Activated CD4-positive, alpha-beta T cell treated with anti-CD3 and anti-CD28 coated beads, Interleukin-2, amount 10 ng/mL, durations not matched to agents 24 days and 14 days (primary cell): ENCODE results near the gene C1QBP. TPM values are rescaled to one million over a fixed set of nuclear protein-coding genes. Genes with fewer than 3 reads are reported as not detected.
A peak's percentile ranks its signal among the peaks of the same experiment; 100 is the strongest.

Experiments used
- DNase-seq: peaks from one replicate; pipeline ENCODE4 v3.0.0; 2022
- H3K27ac Mint-ChIP-seq: one replicate; pipeline ENCODE4 v1.8.0; 2022; ENCODE audit warnings: mild to moderate bottlenecking, mixed read lengths
- H3K27me3 Mint-ChIP-seq: one replicate; pipeline ENCODE4 v1.8.0; 2022; ENCODE audit warnings: mixed read lengths
- H3K36me3 Mint-ChIP-seq: one replicate; pipeline ENCODE4 v1.8.0; 2022; ENCODE audit warnings: low read depth, mild to moderate bottlenecking, mixed read lengths
- H3K4me1 Mint-ChIP-seq: one replicate; pipeline ENCODE4 v1.8.0; 2021; ENCODE audit warnings: mixed read lengths
- H3K4me3 Mint-ChIP-seq: one replicate; pipeline ENCODE4 v1.8.0; 2022; ENCODE audit warnings: mild to moderate bottlenecking, moderate library complexity, mixed read lengths
- H3K9me3 Mint-ChIP-seq: one replicate; pipeline ENCODE4 v1.8.0; 2021; ENCODE audit warnings: mixed read lengths
- intact Hi-C: fragments of 100-400 bp; cut with micrococcal nuclease; formaldehyde crosslinking; loops from one replicate; pipeline ENCODE4 v1.15.1; 2023
- total RNA-seq: library from RNA; stranded (reverse); gene quantifications from 2 replicates; pipeline ENCODE4 v1.2.3, GENCODE V29; 2022

The C1QBP gene, protein sequence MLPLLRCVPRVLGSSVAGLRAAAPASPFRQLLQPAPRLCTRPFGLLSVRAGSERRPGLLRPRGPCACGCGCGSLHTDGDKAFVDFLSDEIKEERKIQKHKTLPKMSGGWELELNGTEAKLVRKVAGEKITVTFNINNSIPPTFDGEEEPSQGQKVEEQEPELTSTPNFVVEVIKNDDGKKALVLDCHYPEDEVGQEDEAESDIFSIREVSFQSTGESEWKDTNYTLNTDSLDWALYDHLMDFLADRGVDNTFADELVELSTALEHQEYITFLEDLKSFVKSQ
- total RNA-seq = 451 TPM in 2 replicates

DNA sequence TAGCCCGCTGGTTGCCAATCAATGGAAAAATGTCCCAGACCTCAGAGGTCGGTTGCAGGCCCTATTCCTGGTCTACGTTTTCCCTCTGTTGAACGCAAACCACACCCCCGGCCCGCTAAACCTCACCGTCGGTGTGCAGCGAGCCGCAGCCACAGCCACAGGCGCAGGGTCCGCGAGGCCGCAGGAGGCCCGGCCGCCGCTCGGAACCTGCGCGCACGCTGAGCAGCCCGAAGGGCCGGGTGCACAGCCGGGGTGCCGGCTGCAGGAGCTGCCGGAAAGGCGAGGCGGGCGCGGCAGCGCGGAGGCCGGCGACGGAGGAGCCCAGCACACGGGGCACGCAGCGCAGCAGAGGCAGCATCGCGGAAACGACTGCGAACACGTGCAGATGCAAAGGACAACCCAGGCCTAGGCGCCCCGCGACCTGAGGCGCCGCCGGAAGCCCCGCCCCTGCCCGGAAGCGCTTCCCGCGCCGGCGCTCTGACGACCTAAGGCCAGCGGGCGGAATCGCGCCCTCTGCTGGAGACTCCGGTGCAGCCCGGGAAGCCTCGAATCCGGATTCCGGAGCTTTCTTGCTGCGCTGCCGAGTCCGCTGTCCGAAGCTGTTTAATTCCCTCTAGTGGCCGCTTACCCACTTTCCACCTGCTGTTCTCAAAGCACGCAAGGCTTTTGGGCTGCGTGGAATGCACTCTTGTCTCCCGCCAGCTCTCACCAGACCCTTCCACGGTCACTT lies at the start of gene C1QBP:
TSS of gene C1QBP (minus strand) at position 440 of the 730 bp plus-strand sequence. CDS start at position 358, 82 bp downstream.
- no peaks in the 10 kb centered on the region for H3K27me3 Mint-ChIP-seq
- intact Hi-C loops = loop anchor here (1.0 to 10.0 kb wide), 4 partner anchors 20 to 194 kb away; partner anchors contain the start of genes DHX33, NUP88 and RABEP1
- peak; percentile 98 for DNase-seq
- peaks cover 34% of the 10 kb centered on the region for H3K4me1 Mint-ChIP-seq
- no peaks in the 10 kb centered on the region for H3K9me3 Mint-ChIP-seq
- peak within 1 kb of the TSS; percentile 88 for H3K27ac Mint-ChIP-seq
- peak within 1 kb of the TSS; percentile 94 for H3K4me3 Mint-ChIP-seq
- H3K36me3 Mint-ChIP-seq = peaks cover 45% of the 10 kb centered on the region

DNA sequence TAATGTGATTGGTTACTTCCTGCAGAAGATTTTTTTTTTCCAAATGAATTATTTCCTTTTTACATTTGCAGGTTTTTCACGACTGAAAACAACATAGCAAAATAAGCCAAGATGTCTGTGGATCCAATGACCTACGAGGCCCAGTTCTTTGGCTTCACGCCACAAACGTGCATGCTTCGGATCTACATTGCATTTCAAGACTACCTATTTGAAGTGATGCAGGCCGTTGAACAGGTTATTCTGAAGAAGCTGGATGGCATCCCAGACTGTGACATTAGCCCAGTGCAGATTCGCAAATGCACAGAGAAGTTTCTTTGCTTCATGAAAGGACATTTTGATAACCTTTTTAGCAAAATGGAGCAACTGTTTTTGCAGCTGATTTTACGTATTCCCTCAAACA lies 49.8 kb upstream of the C1QBP start:
- DNase-seq = no peak
- H3K4me3 Mint-ChIP-seq = peak overlapping the region; percentile 98
- peak overlapping the region; percentile 69 for H3K27ac Mint-ChIP-seq
- peaks cover 3% of the 10 kb centered on the region for H3K27me3 Mint-ChIP-seq
- peaks cover 42% of the 10 kb centered on the region for H3K4me1 Mint-ChIP-seq
- intact Hi-C loops = loop anchor here (5.0 kb wide), 3 partner anchors 39 to 1164 kb away; partner anchors contain the start of genes C17orf100, MED31 and RABEP1
- peaks cover 5% of the 10 kb centered on the region for H3K9me3 Mint-ChIP-seq
- peaks cover 53% of the 10 kb centered on the region for H3K36me3 Mint-ChIP-seq

DNA sequence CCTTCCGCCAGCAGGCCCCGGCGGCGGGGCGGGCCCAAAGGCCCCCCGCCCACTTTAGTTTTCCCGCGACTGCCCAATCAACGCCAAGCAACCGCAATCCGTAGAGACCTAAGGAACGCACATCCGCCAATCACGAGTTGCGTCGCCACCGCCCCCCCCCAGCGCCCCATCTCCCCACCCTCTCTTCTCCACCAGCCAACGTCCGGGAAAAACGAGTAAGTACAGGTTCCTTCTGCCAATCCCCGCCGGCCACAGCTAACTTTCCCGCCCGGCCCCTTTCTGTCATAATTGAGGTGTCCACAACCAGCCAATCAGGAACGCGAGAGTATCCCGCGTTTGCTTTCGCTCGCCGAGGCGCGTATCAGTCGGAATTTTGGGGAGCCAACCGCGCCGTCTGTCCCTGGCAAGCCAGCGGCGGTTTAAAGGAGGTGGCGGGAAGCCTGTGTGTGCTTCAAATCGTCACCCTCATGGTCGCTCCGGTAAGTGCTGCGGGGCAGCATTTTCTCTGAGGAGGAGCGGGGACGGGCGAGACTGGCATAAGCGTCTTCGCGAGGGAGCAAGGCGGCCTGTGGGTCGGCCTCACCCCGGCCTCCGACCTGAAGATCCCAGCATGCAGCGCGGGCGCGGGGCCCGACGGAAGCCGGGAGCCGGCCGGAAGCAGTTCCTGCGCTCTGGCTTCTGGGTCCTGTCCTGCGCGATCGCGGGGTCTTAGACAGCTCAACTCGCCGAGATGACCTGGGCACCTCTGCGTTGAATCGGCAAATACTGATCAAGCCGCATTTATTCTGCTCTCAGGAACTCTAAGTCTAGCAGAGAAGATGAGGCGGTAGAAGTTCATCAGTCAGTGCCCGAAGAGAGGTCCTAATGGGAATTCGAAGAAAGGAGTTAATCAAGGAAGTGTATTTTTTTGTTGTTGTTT lies 47.5 kb upstream of the C1QBP start, which contains the start of gene MIS12:
TSS of gene MIS12 (plus strand) at position 361 of the 919 bp plus-strand sequence. CDS start 2,297 bp downstream, outside the sequence.
- H3K36me3 Mint-ChIP-seq = peaks cover 66% of the 10 kb centered on the region
- intact Hi-C loops = loop anchor here (1.0 to 5.0 kb wide), 6 partner anchors 18 to 1166 kb away; partner anchors contain the start of genes C17orf100, DHX33, MED31 and NLRP1

DNA sequence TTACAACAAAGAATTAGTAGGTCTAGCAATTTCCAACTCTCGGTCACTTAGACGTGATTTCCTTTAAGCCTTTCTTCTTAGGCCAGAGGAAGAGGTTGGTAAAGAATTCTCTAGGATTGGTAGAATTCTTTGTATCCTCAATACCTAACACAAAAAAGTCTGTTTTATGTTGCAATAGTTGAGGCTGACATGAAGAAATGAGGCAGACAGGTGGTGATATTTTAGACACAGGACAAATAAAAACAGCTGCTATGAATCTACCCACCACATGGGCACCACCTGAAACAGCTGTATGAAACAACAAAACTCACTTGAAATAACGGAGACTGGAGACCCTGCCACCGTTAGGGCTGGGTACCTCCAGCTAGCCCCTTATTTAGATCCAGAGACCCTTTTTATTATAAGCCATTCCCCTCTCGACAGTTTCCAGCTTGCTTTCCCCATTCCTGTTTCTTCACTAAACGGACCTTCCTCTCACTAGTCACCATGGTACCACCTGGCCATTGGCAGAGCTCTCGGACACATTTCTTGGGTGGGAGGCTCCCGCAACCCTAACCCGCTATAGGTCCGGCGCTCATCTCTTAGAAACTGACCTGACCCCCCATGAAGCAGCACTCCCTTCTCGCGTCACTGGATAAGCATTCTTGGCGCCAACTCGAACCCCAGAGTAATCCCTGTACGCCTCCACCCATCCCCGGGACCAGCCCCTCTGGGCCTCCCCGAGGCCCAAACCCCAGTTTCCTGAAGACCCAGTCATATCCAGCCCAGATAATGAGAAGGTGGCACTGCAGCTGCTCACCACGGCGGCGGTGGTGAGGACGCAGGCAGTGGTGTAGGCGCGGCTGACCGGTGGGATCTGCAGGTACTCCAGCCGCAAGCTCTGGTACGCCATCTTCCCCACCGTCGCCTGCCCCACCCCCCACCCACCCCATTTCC lies 46.6 kb upstream of the C1QBP start, which contains the start of gene DERL2:
TSS of gene DERL2 (minus strand) at position 909 of the 936 bp plus-strand sequence. CDS start at position 892, 17 bp downstream.
- peak within 1 kb of the TSS; percentile 99 for H3K27ac Mint-ChIP-seq
- H3K9me3 Mint-ChIP-seq = no peaks in the 10 kb centered on the region
- peaks cover 55% of the 10 kb centered on the region for H3K4me1 Mint-ChIP-seq
- H3K36me3 Mint-ChIP-seq = peaks cover 67% of the 10 kb centered on the region
- no peaks in the 10 kb centered on the region for H3K27me3 Mint-ChIP-seq
- DNase-seq = no peak
- peak within 1 kb of the TSS; percentile 98 for H3K4me3 Mint-ChIP-seq
- intact Hi-C loops = loop anchor here (1.0 to 5.0 kb wide), 6 partner anchors 17 to 1167 kb away; partner anchors contain the start of genes C17orf100, DHX33, MED31 and NLRP1

More for the DNA sequence above, 47.5 kb upstream of the C1QBP start, which contains the start of gene MIS12:
- DNase-seq = peak; percentile 99
- H3K4me3 Mint-ChIP-seq = peak within 1 kb of the TSS; percentile 98
- peaks cover 52% of the 10 kb centered on the region for H3K4me1 Mint-ChIP-seq
- H3K27me3 Mint-ChIP-seq = no peaks in the 10 kb centered on the region
- H3K9me3 Mint-ChIP-seq = no peaks in the 10 kb centered on the region
- peak within 1 kb of the TSS; percentile 99 for H3K27ac Mint-ChIP-seq

DNA sequence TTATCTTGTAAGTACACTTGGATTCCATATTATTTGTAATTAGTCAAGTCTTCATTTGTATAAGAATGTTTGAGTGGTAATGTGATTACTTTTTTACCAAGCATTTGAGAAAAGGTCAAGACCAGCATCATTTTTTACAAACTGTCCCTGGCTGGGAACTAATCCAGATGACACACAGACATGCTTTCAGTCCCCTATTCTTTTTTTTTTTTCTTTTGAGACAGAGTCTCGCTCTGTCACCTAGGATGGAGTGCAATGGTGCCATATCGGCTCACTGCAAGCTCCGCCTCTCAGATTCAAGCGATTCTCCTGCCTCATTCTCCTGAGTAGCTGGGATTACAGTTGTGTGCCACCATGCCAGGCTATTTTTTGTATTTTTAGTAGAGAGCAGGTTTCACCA lies 42.5 kb upstream of the C1QBP start:
- intact Hi-C loops = no loop called here
- Mint-ChIP-seq H3K27ac (no peak overlapping the region), H3K9me3 (no peaks in the 10 kb centered on the region)

GRCh38 chr17:5480962-5481361 lies 42.0 kb upstream of the C1QBP start:
- Mint-ChIP-seq H3K9me3 (no peaks in the 10 kb centered on the region), H3K27ac (peak overlapping the region; percentile 1), H3K27me3 (no peaks in the 10 kb centered on the region), H3K4me3 (no peak overlapping the region), H3K4me1 (peaks cover 34% of the 10 kb centered on the region), H3K36me3 (peaks cover 71% of the 10 kb centered on the region)
- DNase-seq = no peak
- intact Hi-C loops = no loop called here

More for the DNA sequence above, 42.5 kb upstream of the C1QBP start:
- Mint-ChIP-seq H3K27me3 (no peaks in the 10 kb centered on the region), H3K4me1 (peaks cover 37% of the 10 kb centered on the region), H3K4me3 (no peak overlapping the region), H3K36me3 (peaks cover 69% of the 10 kb centered on the region)
- no peak for DNase-seq

GRCh38 chr17:5478992-5479391 lies 40.0 kb upstream of the C1QBP start:
- Mint-ChIP-seq H3K27me3 (no peaks in the 10 kb centered on the region), H3K4me3 (no peak overlapping the region), H3K4me1 (peaks cover 17% of the 10 kb centered on the region), H3K9me3 (no peaks in the 10 kb centered on the region), H3K36me3 (peaks cover 73% of the 10 kb centered on the region), H3K27ac (no peak overlapping the region)
- no peak for DNase-seq
- intact Hi-C loops = no loop called here

DNA sequence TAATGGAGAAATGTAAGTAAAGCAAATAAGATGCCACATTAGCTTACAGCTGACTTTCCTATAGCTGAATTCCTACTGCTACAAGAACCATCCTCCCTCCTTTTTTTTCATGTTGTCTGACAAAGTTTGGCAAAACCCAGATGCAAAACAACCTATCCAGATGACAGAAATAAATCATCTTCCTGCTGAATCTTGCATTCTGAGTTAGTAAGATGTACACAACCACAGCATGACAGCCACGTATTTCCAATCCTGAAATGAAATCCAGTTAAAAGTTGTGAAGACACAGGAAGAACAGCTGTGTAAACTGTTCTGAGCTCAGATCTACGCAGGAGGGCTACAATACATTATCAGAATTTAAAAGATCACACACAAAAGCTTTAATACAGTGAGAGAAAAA lies 35.0 kb upstream of the C1QBP start:
- no peak for DNase-seq
- no peaks in the 10 kb centered on the region for H3K9me3 Mint-ChIP-seq
- no peaks in the 10 kb centered on the region for H3K27me3 Mint-ChIP-seq
- peaks cover 6% of the 10 kb centered on the region for H3K4me1 Mint-ChIP-seq
- H3K36me3 Mint-ChIP-seq = peaks cover 53% of the 10 kb centered on the region
- intact Hi-C loops = no loop called here
- no peak overlapping the region for H3K4me3 Mint-ChIP-seq
- H3K27ac Mint-ChIP-seq = no peak overlapping the region

DNA sequence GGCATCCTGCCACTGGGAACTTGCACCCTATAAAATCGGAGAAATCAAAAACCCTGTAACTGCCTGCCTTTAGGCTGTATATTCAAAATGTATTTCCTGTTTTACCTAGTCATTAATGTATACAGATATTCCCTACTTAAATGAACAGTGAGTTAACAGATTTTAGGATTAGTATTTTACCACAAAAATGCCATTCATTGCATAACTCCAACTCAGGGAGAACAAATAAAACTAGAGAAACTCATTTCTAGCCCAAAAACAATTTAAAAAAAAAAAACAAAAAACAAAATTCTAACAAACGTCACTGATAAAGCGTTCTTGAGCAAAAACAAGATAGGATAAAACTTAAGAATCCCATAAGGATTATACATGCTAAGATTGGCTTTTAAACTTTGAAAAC lies 33.6 kb upstream of the C1QBP start:
- no peak overlapping the region for H3K4me3 Mint-ChIP-seq

DNA sequence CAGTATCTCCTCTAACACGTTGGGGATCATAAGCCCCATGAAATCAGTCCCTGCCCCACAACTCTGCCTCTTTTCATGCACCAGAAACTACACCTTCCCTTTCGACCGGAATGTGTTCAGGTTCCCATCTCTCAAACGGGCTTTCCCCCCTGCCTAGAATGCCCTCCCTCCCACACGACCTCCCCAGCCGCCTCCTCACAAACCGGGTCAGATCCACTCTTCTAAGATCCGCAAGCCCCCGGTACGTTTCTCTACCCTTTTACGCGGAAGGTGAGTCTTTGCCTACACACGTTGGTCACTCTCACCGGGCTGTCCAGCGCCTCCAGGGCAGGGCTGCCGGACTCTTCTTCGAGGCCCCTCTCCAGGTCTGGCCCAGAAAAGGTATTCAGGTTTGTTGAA lies 29.1 kb upstream of the C1QBP start:
- Mint-ChIP-seq H3K27me3 (no peaks in the 10 kb centered on the region), H3K9me3 (no peaks in the 10 kb centered on the region), H3K4me1 (peaks cover 37% of the 10 kb centered on the region), H3K27ac (peak overlapping the region; percentile 82), H3K36me3 (peaks cover 40% of the 10 kb centered on the region), H3K4me3 (peak overlapping the region; percentile 99)
- intact Hi-C loops = loop anchor here (1.0 kb wide), 3 partner anchors 18 to 48 kb away; partner anchors contain the start of genes C1QBP, DERL2, MIS12 and RPAIN
- DNase-seq = peak; percentile 74

More for the DNA sequence above, 33.6 kb upstream of the C1QBP start:
- Mint-ChIP-seq H3K27ac (no peak overlapping the region), H3K27me3 (no peaks in the 10 kb centered on the region), H3K36me3 (peaks cover 47% of the 10 kb centered on the region), H3K4me1 (peaks cover 12% of the 10 kb centered on the region), H3K9me3 (no peaks in the 10 kb centered on the region)
- intact Hi-C loops = no loop called here
- no peak for DNase-seq

DNA sequence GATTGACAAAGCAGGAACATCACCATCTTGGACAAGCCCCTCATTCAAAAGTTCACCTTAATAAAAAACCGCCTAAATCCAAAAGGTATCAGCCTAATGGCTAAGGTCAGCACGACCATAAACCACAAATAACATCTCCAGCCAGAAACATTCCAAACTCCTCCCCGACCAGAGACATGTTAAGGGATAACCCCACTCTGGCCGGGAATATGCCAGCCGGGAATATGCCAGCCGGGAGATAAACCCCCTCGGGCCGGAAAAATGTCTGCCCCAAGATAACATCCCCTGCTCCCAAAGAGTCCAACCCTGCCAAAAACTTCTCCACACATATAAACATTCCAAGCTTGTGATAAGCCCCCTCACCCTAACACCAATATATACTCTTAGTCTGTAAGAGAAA lies 28.5 kb upstream of the C1QBP start:
- intact Hi-C loops = no loop called here
- peaks cover 38% of the 10 kb centered on the region for H3K4me1 Mint-ChIP-seq
- DNase-seq = no peak
- no peaks in the 10 kb centered on the region for H3K27me3 Mint-ChIP-seq
- H3K9me3 Mint-ChIP-seq = no peaks in the 10 kb centered on the region
- H3K36me3 Mint-ChIP-seq = peaks cover 40% of the 10 kb centered on the region
- H3K27ac Mint-ChIP-seq = peak overlapping the region; percentile 82
- peak overlapping the region; percentile 99 for H3K4me3 Mint-ChIP-seq

- peaks cover 40% of the 10 kb centered on the region for H3K4me1 Mint-ChIP-seq
- intact Hi-C loops = no loop called here
- no peak for DNase-seq
- H3K4me3 Mint-ChIP-seq = peak overlapping the region; percentile 99
- no peaks in the 10 kb centered on the region for H3K27me3 Mint-ChIP-seq
- peaks cover 35% of the 10 kb centered on the region for H3K36me3 Mint-ChIP-seq
- H3K9me3 Mint-ChIP-seq = no peaks in the 10 kb centered on the region
- H3K27ac Mint-ChIP-seq = no peak overlapping the region
Measured at GRCh38 chr17:5466295-5466694, 27.3 kb upstream of the C1QBP start.
